GM19372 (cell line): ENCODE measurements around the gene DHRS2.
"Not testable (repeated sequence)": the region's sequence is repeated elsewhere in the genome, so short reads cannot be mapped to it uniquely, and the experiment has no call there.

Experiments used
- ATAC-seq: cut with Tn5 transposase; IDR thresholded peaks from one replicate; pipeline ENCODE4 v1.9.1; 2021; ENCODE audit warnings: mild to moderate bottlenecking, low read depth, moderate library complexity; ENCODE audit not compliant: unreplicated experiment

Gene DHRS2

GRCh38 chr14:23636317-23637211 is at the start of gene DHRS2:
Gene DHRS2 (plus strand): TSS chr14:23636364. CDS start chr14:23638865, 2,501 bp downstream.
- ATAC-seq, result no peak

DNA sequence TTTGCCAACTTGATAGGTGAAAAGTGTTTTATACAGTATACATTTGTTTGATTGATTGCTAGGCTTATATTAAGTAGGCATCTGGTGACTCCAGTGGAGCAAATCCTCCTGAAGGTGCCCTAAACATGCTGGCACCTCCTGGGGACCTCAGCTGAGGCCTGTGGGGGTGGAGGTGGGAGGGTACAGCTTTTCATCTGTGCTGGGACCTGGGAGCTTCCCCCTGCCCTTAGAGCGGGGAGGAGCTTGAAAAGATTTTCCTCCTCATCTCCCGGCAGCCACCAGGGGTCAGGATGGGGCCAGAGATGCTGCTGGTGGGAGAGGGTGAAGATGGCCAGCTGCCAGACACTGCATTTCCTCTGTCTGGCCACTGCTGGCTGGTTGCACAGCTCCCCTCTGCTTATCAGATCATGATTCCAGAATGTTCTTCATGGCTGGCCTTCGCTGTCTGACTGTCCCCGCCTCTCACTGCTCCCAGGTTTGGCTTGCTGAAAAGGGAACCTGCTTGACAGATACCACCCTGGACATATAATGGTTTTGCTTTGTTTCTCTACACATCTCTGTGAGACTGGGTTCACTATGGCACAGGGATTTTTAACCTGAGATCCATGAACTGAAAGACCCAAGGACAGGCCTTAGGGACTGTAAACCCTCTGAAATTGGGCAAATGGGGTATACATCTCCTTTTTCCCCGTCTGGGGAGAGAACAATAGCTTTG is 47.1 kb upstream of the DHRS2 start:
- no peak for ATAC-seq

- ATAC-seq, result no peak
Observed at GRCh38 chr14:23589606-23590005, 46.6 kb upstream of the DHRS2 start.

GRCh38 chr14:23590198-23590597 is 46.0 kb upstream of the DHRS2 start:
- ATAC-seq, result no peak

DNA sequence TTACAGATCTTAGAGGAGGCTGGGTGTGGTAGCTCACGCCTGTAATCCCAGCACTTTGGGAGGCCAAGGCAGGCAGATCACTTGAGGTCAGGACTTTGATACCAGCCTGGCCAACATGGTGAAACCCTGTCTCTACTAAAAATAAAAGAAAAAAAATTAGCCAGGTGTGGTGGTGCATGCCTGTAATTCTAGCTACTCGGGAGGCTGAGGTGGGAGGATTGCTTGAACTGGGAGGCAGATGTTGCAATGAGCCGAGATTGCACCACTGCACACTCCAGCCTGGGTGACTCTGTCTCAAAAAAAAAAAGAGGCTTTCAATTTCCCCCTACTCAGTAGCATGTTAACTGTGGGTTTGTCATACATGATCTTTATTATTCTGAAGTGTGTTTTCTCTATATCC is 42.0 kb upstream of the DHRS2 start:
- ATAC-seq, result not testable (repeated sequence)

- no peak for ATAC-seq
Observed at GRCh38 chr14:23600322-23600707, 35.8 kb upstream of the DHRS2 start.

DNA sequence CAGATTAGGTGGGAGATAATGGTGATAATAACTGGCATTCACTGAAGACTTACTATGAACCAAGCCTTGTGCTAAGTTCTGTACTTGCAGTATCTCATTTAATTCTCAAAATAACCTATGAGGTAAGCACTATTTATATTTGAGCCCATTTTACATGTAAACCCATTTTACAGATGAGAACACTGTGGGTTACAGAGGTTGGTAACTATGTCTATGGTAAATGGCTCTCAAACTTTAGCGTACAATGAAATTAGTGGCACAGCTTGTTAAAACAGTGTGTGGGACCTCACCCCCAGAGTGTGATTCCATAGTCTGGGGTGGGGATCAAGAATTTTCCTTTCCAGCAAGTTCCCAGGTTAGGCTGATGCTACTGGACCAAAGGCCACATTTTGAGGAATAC is 35.4 kb upstream of the DHRS2 start:
- ATAC-seq, result no peak

DNA sequence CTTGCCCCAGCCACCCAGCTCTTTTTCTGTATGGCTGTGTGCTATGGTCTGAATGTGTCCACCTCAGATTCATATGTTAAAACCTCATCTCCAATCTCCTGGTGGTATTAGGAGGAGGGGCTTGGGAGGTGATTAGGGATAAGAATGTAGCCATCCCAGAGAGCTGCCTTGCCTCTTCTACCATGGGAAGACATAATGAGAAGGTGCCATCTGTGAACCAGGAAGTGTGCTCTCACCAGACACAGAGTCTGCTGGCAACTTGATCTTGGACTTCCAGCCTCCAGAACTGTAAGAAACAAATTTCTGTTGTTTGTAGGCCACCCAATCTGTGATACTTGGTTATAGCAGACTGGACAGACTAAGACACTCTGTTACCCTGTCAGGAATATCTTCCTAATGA is 34.7 kb upstream of the DHRS2 start:
- no peak for ATAC-seq

DNA sequence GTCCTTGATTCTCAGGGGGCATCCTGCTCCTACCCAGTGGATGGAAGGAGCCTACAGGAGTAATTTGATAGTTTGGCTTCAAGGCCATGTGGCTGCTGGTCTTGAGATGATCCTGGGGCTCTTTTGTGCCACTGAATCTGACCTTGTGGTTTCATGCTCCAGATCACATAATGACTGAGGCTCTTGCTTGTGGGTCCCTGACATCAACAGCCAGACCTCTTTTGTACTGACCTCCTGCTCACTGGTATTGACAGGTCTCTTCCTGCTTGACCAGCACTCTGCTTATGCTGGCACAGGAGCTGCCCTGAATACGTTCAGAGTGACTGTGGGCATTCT is 34.4 kb upstream of the DHRS2 start:
- no peak for ATAC-seq

GRCh38 chr14:23602181-23603095 is 33.7 kb upstream of the DHRS2 start:
- ATAC-seq, result no peak

DNA sequence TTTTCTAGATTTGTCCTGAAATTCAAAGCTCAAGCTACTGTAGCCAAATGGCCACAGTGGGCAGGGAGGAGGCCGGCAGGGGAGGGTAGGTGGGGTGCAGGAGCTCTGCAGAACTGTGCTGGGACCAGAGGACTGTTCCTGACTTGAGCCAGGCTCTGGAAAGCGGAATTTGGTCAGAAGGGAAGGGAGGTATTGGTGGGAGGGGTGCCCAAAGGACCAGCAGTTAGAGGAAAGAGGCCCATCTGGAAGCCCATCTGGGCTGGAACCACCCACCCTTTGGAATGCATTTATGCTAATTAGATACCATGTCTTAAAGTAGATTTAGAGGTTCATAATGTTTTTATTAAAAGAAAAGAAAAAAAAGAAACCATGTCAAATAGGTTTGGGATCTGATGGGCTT is 33.1 kb upstream of the DHRS2 start:
- ATAC-seq, result no peak

DNA sequence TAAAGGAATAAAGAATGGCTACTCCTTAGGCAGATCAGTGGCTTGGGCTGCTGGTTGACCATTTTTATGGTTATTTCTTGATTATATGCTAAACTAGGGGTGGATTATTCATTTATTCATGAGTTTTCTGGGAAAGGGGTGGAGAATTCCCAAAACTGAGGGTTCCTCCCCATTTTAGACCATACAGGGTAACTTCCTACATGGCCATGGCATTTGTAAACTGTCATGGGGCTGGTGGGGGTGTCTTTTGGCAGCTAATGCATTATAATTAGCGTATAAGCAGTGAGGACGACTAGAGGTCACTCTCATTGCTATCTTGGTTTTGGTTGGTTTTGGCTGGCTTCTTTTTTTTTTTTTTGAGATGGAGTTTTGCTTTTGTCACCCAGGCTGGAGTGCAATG is 32.0 kb upstream of the DHRS2 start:
- no peak for ATAC-seq

- ATAC-seq, result no peak
Observed at GRCh38 chr14:23604675-23605170, 31.4 kb upstream of the DHRS2 start.

- ATAC-seq, result peak; percentile 68
Observed at GRCh38 chr14:23605931-23606585, 30.1 kb upstream of the DHRS2 start.

DNA sequence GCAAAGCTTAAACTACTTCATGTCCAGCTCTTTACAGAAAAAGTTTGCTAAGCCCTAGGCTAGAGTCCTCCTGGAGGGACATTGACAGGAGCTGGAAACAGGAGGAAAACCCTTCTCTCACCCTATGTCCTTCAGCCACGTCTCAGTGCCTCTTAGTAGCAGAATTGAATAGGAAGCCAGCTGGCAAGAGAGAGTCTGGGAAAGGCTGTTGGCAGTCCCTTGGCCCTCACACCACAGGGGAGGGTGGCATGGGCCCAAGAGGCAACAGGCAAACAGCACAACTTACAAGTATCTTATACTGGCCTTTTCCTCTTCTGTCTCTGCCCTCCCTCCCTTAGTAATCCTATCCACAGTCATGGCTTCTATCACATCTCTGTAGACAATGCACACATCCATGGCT is 27.7 kb upstream of the DHRS2 start:
- ATAC-seq, result no peak

DNA sequence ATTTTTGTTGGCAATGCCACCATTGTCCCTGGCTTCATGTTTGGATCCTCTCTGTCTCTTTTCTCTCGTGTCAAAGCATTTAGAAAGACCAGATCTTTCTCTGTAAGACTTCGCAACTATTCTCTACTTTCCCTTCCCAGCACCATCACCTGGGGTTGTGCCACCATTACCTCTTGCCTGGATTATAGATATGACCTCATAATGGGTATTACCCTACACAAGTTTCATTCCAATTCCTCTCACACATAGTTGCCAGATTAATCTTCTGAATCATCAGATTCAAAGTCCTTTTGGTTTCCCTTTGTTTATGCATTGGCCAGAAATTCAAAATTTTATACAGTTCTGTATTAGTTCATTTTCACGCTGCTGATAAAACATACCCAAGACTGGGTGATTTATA is 27.2 kb upstream of the DHRS2 start:
- ATAC-seq, result no peak

- ATAC-seq, result not testable (repeated sequence)
Observed at GRCh38 chr14:23609411-23610089, 26.6 kb upstream of the DHRS2 start.

- no peak for ATAC-seq
Observed at GRCh38 chr14:23610090-23610814, 25.9 kb upstream of the DHRS2 start.

GRCh38 chr14:23610815-23611289 is 25.3 kb upstream of the DHRS2 start:
- ATAC-seq, result no peak
